ENCODE measurements around the gene SLC5A12.

DNA sequence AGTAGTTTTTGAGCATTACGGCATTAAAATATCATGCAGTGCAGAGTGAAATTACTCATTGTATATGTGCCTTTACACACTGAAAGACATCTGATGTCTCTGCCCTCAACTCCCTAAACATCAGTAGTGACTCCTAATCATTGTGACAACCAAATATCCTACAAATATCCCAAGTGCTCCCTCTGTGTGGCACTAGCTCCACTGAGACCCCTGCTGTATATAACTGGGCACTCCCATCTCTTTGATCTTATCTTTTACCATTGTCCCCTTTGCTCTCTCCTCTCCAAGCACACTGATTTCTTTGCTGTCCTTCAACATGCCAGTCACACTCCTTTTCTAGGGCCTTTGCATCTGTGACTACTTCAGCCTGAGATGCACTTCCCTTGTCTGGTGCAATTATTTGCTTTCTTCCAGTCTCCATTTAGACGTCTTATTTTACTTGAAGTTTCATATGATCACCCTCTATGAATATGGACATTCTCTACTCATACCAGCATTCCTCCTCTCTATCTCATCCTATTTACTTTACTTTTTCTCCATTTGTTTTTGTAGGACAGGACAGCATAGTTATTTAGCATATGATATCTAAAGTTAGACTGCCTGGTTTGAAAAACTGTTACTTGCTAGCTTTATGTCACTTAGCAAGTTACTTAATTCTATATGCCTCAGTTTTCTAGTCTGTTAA lies 2.4 kb downstream of the SLC5A12 start:
- TF ChIP-seq EP300 (conservative IDR thresholded peaks at IDR 0.05; ENCODE audit: poor library complexity, severe bottlenecking) (no peak), POLR2AphosphoS5 (IDR thresholded peaks at IDR 0.05) (no peak), EZH2 (IDR thresholded peaks at IDR 0.05; ENCODE audit: borderline replicate concordance, insufficient read depth, low read length, poor library complexity, severe bottlenecking) (no peak)
- TF ChIP-seq, protein P1, sequence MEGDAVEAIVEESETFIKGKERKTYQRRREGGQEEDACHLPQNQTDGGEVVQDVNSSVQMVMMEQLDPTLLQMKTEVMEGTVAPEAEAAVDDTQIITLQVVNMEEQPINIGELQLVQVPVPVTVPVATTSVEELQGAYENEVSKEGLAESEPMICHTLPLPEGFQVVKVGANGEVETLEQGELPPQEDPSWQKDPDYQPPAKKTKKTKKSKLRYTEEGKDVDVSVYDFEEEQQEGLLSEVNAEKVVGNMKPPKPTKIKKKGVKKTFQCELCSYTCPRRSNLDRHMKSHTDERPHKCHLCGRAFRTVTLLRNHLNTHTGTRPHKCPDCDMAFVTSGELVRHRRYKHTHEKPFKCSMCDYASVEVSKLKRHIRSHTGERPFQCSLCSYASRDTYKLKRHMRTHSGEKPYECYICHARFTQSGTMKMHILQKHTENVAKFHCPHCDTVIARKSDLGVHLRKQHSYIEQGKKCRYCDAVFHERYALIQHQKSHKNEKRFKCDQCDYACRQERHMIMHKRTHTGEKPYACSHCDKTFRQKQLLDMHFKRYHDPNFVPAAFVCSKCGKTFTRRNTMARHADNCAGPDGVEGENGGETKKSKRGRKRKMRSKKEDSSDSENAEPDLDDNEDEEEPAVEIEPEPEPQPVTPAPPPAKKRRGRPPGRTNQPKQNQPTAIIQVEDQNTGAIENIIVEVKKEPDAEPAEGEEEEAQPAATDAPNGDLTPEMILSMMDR (IDR thresholded peaks at IDR 0.05; ENCODE audit: poor library complexity, severe bottlenecking), result no peak

All from neural cell (in vitro differentiated cells).